GM12875 (cell line): ENCODE results near the gene RHPN2.
A peak's percentile ranks its signal among the peaks of the same experiment; 100 is the strongest.
"Not testable (repeated sequence)": the region's sequence is repeated elsewhere in the genome, so short reads cannot be mapped to it uniquely, and the experiment has no call there.

Experiments
- H3K4me3 ChIP-seq: one replicate; pipeline ENCODE4 v1.5.1; 2011; ENCODE audit warnings: low read depth, low read length, control low read depth
- TF ChIP-seq, protein P1 (sequence below): IDR thresholded peaks from 2 replicates; pipeline ENCODE4 v1.5.1; 2011; ENCODE audit warnings: low read depth, mild to moderate bottlenecking, control low read depth, inconsistent platforms, low read length, moderate library complexity, borderline replicate concordance; ENCODE audit not compliant: insufficient read depth

Gene RHPN2

DNA sequence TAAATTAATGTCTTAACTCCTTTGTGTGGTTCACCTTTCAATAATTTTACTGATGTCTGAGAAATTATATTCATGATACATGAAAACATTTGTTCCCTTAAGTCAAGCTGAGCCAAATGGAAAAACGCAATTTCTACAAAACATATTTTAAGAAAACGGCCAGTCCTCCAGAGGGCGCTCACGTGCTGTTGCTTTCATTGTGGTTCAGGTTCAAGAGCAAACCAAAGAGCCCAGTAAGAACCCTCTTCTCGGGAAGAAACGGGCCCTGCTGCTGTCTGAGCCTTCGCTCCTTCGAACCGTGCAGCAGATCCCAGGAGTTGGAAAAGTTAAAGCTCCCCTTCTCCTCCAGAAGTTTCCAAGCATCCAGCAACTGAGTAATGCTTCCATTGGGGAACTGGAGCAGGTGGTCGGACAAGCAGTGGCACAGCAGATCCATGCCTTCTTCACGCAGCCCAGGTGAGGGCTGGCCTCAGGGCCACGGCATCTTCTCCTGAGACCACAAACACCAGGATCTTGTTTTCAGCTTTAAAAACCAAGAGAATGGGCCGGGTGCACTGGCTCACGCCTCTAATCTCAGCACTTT lies 88.4 kb downstream of the RHPN2 start:
- H3K4me3 ChIP-seq: no peak overlapping the region
- TF ChIP-seq, protein P1, sequence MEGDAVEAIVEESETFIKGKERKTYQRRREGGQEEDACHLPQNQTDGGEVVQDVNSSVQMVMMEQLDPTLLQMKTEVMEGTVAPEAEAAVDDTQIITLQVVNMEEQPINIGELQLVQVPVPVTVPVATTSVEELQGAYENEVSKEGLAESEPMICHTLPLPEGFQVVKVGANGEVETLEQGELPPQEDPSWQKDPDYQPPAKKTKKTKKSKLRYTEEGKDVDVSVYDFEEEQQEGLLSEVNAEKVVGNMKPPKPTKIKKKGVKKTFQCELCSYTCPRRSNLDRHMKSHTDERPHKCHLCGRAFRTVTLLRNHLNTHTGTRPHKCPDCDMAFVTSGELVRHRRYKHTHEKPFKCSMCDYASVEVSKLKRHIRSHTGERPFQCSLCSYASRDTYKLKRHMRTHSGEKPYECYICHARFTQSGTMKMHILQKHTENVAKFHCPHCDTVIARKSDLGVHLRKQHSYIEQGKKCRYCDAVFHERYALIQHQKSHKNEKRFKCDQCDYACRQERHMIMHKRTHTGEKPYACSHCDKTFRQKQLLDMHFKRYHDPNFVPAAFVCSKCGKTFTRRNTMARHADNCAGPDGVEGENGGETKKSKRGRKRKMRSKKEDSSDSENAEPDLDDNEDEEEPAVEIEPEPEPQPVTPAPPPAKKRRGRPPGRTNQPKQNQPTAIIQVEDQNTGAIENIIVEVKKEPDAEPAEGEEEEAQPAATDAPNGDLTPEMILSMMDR: peak; percentile 70

DNA sequence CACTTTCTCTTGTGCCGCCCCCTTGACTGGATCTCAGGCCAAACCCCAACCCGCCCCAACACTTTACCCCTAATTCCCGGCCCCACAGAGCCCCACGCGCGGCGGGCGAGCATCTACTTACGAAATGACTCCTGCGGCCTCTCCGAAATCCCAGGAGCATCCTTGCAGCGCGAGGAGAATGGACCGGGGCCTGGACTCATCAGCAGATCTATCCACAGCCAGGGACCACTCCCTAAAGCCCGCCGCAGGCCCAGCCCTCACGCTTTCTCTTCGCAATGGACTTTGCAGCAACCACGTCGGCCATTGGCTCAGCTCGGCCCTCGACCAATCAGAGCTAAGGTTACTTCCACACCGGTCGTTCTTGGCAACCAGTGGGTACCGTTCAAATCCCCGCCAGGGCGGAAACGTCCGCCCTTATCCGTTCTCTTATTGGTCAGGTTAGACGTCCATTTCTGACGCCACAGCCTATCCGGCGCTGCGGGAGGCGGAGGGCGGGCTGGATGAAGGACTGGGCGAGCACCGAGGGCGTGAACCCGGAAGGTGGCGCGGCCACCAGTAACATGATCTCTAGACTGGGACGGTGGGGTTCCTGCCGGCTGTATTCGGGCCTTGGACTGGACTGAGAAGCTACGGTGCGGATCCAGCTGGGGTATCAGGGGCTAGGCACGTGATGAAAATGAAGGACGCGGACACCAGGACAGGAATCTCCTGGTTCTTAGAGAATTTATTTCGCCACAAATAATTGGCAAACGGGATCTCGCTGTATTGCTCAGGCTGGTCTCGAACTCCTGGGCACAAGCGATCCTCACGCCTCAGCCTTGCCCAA lies 92.8 kb downstream of the RHPN2 start, which contains the start of the genes CEP89 and FAAP24:
TSS of gene CEP89 (minus strand) at position 244 of the 826 bp plus-strand sequence. CDS start at position 160, 84 bp downstream.
TSS of gene FAAP24 (plus strand) at position 528 of the 826 bp plus-strand sequence. CDS start 955 bp downstream, outside the sequence.
- TF ChIP-seq, protein P1: no peak
- H3K4me3 ChIP-seq: peak within 1 kb of the TSS; percentile 80

DNA sequence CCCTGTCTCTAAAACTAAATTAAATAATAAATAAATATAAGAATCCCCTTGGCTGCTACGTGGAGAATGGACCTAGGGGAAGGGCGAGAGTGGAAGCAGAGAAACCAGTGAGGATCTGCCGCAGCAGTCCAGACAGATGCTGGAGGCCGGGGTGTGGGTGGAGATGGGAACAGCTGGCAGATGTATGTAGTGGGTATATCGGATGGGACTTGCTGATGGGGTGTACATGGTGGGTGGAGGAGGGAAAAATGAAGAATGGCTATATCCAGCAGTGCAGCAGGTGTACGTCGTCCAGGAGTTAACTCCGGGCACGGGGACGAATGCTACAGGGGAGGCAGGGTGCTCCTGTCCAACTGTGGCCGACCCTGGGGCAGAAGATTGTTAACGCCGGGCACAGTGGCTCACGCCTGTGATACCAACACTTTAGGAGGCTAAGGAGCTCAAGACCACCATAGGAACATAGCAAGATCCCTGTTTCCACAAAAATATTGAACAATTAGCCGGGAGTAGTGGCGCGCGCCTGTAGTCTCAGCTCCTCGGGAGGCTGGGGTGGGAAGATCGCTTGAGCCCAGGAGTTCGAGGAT lies 93.6 kb downstream of the RHPN2 start:
- peak overlapping the region; percentile 80 for H3K4me3 ChIP-seq
- TF ChIP-seq, protein P1: no peak

DNA sequence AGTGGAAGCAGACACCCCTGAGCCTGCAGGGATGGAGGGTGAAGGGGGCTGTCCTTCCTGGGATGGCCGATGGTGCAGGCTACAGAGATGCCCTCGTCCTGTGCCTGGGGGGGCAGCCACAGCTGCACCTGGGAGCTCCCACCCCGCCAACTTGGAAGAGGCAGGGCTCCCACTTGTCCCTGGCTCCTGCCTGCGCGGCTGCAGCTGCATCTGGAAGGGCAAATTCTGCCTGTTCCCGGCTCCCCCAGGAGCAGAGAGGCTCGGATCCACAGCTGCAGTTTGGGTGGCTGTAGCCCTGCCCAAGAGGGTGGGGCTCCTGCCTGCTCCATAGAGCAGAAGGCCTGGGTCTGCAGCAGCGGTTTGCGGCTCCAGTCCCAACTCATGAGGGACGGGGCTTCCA lies 95.1 kb downstream of the RHPN2 start:
- TF ChIP-seq, protein P1: no peak
- no peak overlapping the region for H3K4me3 ChIP-seq

DNA sequence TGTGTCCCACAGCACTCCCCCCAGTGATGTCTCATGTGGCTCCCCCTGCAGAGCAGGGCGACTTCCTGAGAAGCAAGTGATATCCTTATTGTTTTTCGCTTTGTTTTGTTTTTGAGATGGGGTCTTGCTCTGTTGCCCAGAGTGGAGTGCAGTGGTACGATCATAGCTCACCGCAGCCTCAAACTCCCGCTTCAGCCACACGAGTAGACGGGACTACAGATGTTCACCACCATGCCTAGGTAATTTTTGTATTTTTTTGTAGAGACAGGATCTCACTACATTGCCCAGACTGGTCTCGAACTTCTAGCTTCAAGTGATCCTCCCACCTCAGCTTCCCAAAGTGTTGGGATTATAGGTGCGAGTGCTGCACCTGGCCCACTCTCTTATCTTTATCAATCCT lies 97.9 kb downstream of the RHPN2 start:
- TF ChIP-seq, protein P1: no peak
- no peak overlapping the region for H3K4me3 ChIP-seq

DNA sequence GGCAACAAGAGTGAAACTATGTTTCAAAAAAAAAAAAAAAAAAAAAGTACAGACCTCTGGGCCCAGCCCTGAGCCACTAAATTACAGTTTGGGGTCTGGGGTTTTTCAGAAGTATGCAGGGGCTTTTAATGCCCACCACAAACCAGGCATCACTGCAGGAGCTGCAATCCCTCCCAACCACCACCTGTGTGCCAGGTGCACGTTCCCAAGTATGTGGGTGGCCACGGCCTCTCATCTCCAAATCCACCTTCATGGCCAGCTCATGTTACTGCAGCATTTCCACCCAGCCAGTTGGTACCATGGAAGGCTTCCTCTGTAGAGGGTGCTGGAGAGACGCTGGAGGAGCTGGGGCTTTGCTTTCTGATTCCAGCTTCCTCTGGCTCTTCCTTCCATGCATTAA lies 119.4 kb downstream of the RHPN2 start:
- H3K4me3 ChIP-seq: no peak overlapping the region
- TF ChIP-seq, protein P1: no peak

DNA sequence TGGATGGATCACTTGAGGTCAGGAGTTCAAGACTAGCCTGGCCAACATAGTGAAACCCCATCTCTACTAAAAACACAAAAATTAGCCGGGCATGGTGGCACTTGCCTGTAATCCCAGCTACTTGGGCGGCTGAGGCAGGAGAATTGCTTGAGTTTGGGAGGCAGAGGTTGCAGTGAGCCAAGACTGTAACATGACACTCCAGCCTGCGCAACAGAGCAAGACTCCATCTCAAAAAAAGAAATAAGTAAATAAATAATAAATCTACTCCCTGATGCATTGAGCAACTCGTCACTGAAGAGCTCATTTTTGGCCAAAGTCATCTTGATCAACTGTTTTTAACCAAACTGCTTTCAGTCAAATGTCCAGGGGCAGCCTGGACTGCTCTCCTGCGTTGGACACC lies 123.4 kb downstream of the RHPN2 start:
- not testable (repeated sequence) for H3K4me3 ChIP-seq
